Measurements from ENCODE around the gene SOAT2. TPM values are rescaled to one million over a fixed set of nuclear protein-coding genes. Genes with fewer than 3 reads are reported as not detected.

The SOAT2 gene
- total RNA-seq, 3 donors from 2014 or later: 0.41 TPM; not detected in 2

DNA sequence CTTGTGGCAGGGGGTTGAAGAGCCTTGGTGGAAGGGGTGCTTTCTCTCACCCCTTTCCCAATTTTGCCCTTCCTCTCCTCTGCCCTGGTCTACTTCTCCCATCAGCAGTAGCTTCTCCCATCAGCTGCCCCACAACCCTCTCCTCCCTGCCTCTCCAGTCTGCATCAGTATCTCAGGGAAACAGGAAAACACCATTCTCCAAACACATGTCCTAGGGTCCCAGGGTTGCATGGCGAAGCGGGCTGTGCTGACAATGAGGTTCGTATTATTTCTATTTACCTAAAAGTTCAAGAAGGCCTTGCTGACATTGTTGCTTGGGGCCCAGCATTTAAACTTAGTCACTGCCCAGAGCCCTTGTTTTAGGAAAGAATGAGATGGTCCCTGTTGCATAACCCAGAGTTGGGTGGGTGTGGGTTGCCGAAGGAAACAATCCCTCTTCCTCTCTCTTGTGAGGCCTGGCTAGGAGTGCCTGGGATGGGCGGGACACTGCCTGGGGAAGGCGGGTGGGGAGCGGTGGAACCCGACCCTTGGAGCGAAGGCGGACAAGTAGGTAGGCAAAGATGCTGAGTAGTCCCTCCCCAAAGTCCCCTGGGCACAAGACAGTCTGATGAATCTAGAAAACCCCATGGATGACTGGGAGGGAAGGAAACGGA lies 7.1 kb upstream of the SOAT2 start:
- DNase-seq (peak; percentile 43 to 75 (median 48)), ATAC-seq (peak; percentile 39)
- H3K9me3 ChIP-seq: no peaks in the 10 kb centered on the region
- no peak overlapping the region for H3K4me3 ChIP-seq
- H3K4me1 ChIP-seq (ENCODE audit: low read depth): peaks cover 11% of the 10 kb centered on the region
- TF ChIP-seq, protein P1, sequence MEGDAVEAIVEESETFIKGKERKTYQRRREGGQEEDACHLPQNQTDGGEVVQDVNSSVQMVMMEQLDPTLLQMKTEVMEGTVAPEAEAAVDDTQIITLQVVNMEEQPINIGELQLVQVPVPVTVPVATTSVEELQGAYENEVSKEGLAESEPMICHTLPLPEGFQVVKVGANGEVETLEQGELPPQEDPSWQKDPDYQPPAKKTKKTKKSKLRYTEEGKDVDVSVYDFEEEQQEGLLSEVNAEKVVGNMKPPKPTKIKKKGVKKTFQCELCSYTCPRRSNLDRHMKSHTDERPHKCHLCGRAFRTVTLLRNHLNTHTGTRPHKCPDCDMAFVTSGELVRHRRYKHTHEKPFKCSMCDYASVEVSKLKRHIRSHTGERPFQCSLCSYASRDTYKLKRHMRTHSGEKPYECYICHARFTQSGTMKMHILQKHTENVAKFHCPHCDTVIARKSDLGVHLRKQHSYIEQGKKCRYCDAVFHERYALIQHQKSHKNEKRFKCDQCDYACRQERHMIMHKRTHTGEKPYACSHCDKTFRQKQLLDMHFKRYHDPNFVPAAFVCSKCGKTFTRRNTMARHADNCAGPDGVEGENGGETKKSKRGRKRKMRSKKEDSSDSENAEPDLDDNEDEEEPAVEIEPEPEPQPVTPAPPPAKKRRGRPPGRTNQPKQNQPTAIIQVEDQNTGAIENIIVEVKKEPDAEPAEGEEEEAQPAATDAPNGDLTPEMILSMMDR (IDR thresholded peaks at IDR 0.05): no peak
- H3K36me3 ChIP-seq (ENCODE audit: low read depth): no peaks in the 10 kb centered on the region
- intact Hi-C loops (cut with DNase I, micrococcal nuclease): loop anchor here in 1 of 2 donors (5.0 kb wide), 1 partner anchor 34 kb away; no protein-coding TSS in a partner anchor

- intact Hi-C loops (cut with DNase I, micrococcal nuclease): loop anchor here in 1 of 2 donors (5.0 kb wide), 1 partner anchor 34 kb away; no protein-coding TSS in a partner anchor
- no peaks in the 10 kb centered on the region for H3K36me3 ChIP-seq (ENCODE audit: low read depth)
- DNase-seq: no peak
Observed at GRCh38 chr12:53096759-53097158, 6.5 kb upstream of the SOAT2 start.

DNA sequence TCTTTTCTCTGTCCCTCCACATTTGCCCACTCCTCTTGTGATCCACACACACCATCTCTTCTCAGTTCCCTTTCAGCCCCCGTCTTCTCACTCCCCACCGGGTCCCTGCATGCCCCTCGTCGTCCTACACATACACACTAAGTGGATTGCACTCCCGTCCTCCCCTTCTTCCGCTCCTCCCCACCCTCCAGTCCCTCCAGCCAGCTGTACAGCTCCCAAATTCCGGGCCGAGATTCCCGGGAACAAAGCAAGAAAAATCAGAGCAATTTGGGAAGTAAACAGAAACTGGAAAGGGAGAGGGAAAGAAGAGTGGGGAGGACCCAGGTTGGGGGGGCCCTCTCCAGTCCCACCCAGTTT lies 6.1 kb upstream of the SOAT2 start:
- H3K36me3 ChIP-seq (ENCODE audit: low read depth): no peaks in the 10 kb centered on the region
- TF ChIP-seq, protein P1 (IDR thresholded peaks at IDR 0.05): no peak
- ATAC-seq (peak; percentile 9), DNase-seq (no peak)
- H3K9me3 ChIP-seq: no peaks in the 10 kb centered on the region
- intact Hi-C loops (cut with DNase I, micrococcal nuclease): loop anchor here in 1 of 2 donors (5.0 kb wide), 1 partner anchor 35 kb away; no protein-coding TSS in a partner anchor
- no peak overlapping the region for H3K4me3 ChIP-seq
- H3K4me1 ChIP-seq (ENCODE audit: low read depth): peaks cover 11% of the 10 kb centered on the region

More at GRCh38 chr12:53096759-53097158, 6.5 kb upstream of the SOAT2 start:
- TF ChIP-seq, protein P1 (IDR thresholded peaks at IDR 0.05): no peak
- Histone ChIP-seq H3K4me1 (ENCODE audit: low read depth) (peaks cover 11% of the 10 kb centered on the region), H3K4me3 (no peak overlapping the region), H3K9me3 (no peaks in the 10 kb centered on the region)
- ATAC-seq: no peak

- H3K4me3 ChIP-seq: no peak within 1 kb of the TSS
- DNase-seq (peak; percentile 64 to 81 (median 75)), ATAC-seq (peak; percentile 69)
- no peaks in the 10 kb centered on the region for H3K9me3 ChIP-seq
- intact Hi-C loops (cut with DNase I, micrococcal nuclease): loop anchor here in 1 of 2 donors (5.0 kb wide), 1 partner anchor 35 kb away; no protein-coding TSS in a partner anchor
- no peaks in the 10 kb centered on the region for H3K36me3 ChIP-seq (ENCODE audit: low read depth)
- TF ChIP-seq, protein P1 (IDR thresholded peaks at IDR 0.05): no peak
- peaks cover 17% of the 10 kb centered on the region for H3K4me1 ChIP-seq (ENCODE audit: low read depth)
Observed at GRCh38 chr12:53097564-53098353, 5.5 kb upstream of the SOAT2 start, which contains the start of gene IGFBP6. TSS of gene IGFBP6 (plus strand) at chr12:53097667. CDS start at chr12:53097718, 51 bp downstream.

DNA sequence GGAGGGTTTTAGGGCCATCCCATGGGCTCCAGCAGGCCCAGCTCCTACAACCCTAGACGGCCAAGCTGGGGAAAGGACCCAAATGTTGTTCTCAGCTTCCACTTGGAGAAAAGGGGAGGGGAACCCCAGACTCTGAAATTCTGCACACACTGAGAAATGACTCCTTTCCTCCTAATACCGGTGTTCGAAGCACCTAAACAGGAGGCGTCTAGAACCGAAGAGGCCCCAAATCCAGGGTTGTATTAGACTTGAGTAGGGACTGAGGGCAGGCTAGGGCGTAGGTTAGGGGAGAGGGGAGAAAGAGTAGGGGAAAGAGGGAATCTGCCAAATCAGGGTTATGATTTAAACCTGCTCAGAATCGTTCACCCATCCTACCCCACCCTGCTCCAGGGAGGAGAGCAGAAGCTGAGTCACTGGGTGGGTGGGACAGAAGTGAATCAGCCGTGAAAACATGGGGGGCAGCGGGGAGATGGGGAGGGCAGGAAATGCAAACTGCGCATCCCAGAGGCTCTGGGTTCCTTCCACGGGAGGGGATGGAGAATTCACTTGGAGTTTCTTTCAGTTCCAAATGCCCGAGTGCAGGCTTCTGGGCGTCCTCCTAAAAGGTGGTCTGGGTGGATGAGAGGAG lies 4.8 kb upstream of the SOAT2 start:
- peaks cover 17% of the 10 kb centered on the region for H3K4me1 ChIP-seq (ENCODE audit: low read depth)
- no peak for DNase-seq
- H3K9me3 ChIP-seq: no peaks in the 10 kb centered on the region
- peak; percentile 5 for ATAC-seq
- no peaks in the 10 kb centered on the region for H3K36me3 ChIP-seq (ENCODE audit: low read depth)
- no peak overlapping the region for H3K4me3 ChIP-seq
- intact Hi-C loops (cut with DNase I, micrococcal nuclease): loop anchor here in 1 of 2 donors (5.0 kb wide), 1 partner anchor 36 kb away; no protein-coding TSS in a partner anchor
- TF ChIP-seq, protein P1 (IDR thresholded peaks at IDR 0.05): no peak

Data from mucosa of descending colon (tissue), 3 donors.